GM23248 (cell line): Measurements from ENCODE around the gene GBF1. TPM values are rescaled to one million over a fixed set of nuclear protein-coding genes. Genes with fewer than 3 reads are reported as not detected.

Experiments used
- DNase-seq: peaks from one replicate; pipeline ENCODE4 v3.0.0-alpha.2; 2015
- H2AFZ ChIP-seq: fragments of 200-600 bp; sonication (generic); 2 replicates; pipeline ENCODE4 v1.6.1; 2016; ENCODE audit warnings: antibody characterized with exemption
- H3F3A ChIP-seq: fragments of 200-600 bp; sonication (generic); 2 replicates; pipeline ENCODE4 v1.6.1; 2016; ENCODE audit warnings: mild to moderate bottlenecking, antibody characterized with exemption, mixed run types; ENCODE audit not compliant: insufficient read depth
- H3K27ac ChIP-seq: fragments of 200-600 bp; sonication (generic); 2 replicates; pipeline ENCODE4 v1.5.1; 2016; ENCODE audit warnings: mild to moderate bottlenecking
- H3K27me3 ChIP-seq: fragments of 200-600 bp; sonication (generic); replicated peaks from 2 replicates; pipeline ENCODE4 v1.6.1; 2016; ENCODE audit warnings: mild to moderate bottlenecking; ENCODE audit not compliant: insufficient read depth
- H3K36me3 ChIP-seq: fragments of 200-600 bp; sonication (generic); 2 replicates; pipeline ENCODE4 v1.6.1; 2016; ENCODE audit warnings: low read depth, mild to moderate bottlenecking
- H3K4me1 ChIP-seq: fragments of 200-600 bp; sonication (generic); 2 replicates; pipeline ENCODE4 v1.6.1; 2016; ENCODE audit warnings: mild to moderate bottlenecking; ENCODE audit not compliant: insufficient read depth
- H3K4me2 ChIP-seq: fragments of 200-600 bp; sonication (generic); one replicate; pipeline ENCODE4 v1.6.1; 2016; ENCODE audit warnings: mild to moderate bottlenecking; ENCODE audit not compliant: unreplicated experiment
- H3K4me3 ChIP-seq: fragments of 200-600 bp; sonication (generic); 2 replicates; pipeline ENCODE4 v1.5.1; 2016; ENCODE audit warnings: mild to moderate bottlenecking
- H3K79me2 ChIP-seq: fragments of 200-600 bp; sonication (generic); 2 replicates; pipeline ENCODE4 v1.6.1; 2016; ENCODE audit warnings: mild to moderate bottlenecking; ENCODE audit not compliant: insufficient read depth
- H3K9ac ChIP-seq: fragments of 200-600 bp; sonication (generic); 2 replicates; pipeline ENCODE4 v1.6.1; 2016; ENCODE audit warnings: mild to moderate bottlenecking
- H3K9me2 ChIP-seq: fragments of 200-600 bp; sonication (generic); 2 replicates; pipeline ENCODE4 v1.6.1; 2016; ENCODE audit warnings: mixed run types, mild to moderate bottlenecking, moderate library complexity; ENCODE audit not compliant: insufficient read depth
- H3K9me3 ChIP-seq: fragments of 200-600 bp; sonication (generic); one replicate; pipeline ENCODE4 v1.6.1; 2017; ENCODE audit warnings: low read depth
- H4K20me1 ChIP-seq: fragments of 200-600 bp; sonication (generic); 2 replicates; pipeline ENCODE4 v1.6.0; 2016; ENCODE audit not compliant: insufficient read depth
- EZH2 ChIP-seq: fragments of 200-600 bp; sonication (generic); IDR thresholded peaks from 2 replicates; pipeline ENCODE4 v1.6.1; 2018; ENCODE audit warnings: antibody characterized with exemption, mild to moderate bottlenecking; ENCODE audit not compliant: insufficient read depth, poor library complexity, severe bottlenecking
- EZH2phosphoT487 ChIP-seq: fragments of 200-600 bp; sonication (generic); IDR thresholded peaks from 2 replicates; pipeline ENCODE4 v1.6.1; 2018; ENCODE audit warnings: antibody characterized with exemption, moderate library complexity, mild to moderate bottlenecking, low read depth; ENCODE audit not compliant: insufficient read depth
- WGBS, 2 experiments: methylation state at CpG; one replicate each; pipeline ENCODE4 v1.1.6; 2015 to 2017; ENCODE audit warnings: low lambda C conversion rate in 2 of 2, low coverage in 1 of 2; ENCODE audit errors: missing lambda C conversion rate in 2 of 2; 5-methylcytosine and 5-hydroxymethylcytosine counted together
- in situ Hi-C: fragments of 300-500 bp; cut with MboI; formaldehyde crosslinking; loops from 2 replicates; pipeline ENCODE4 v1.15.0; 2020
- polyA plus RNA-seq: library from polyadenylated mRNA; unstranded; fragments of >200 nt; fragmentation: Nextera tagmentation; extraction: Ambion mirVana; gene quantifications from 2 replicates; pipeline ENCODE4 v1.2.1, GENCODE V29; 2016
- total RNA-seq: library from RNA; depleted of rRNA; stranded (reverse); fragments of >200 nt; shearing (Covaris generic); gene quantifications from 2 replicates; pipeline ENCODE4 v1.2.3, GENCODE V29; 2014

The GBF1 gene
- total and polyA plus RNA-seq, 2 experiments from 2014 or later: 29.8 to 43.9 TPM

GRCh38 chr10:102241032-102241443 is 4.3 kb upstream of the GBF1 start:
- Histone ChIP-seq H3K9me3 (no peaks in the 10 kb centered on the region), H3K9me2 (no peaks in the 10 kb centered on the region), H3K4me2 (peak overlapping the region; percentile 93), H3K27me3 (no peaks in the 10 kb centered on the region), H3K9ac (peak overlapping the region; percentile 76; the same call in 1 of the 2 replicates), H2AFZ (peak overlapping the region; percentile 85), H4K20me1 (no peaks in the 10 kb centered on the region; the same call in 1 of the 2 replicates), H3K4me3 (peak overlapping the region; percentile 83), H3F3A (peaks cover 24% of the 10 kb centered on the region), H3K79me2 (peaks cover 6% of the 10 kb centered on the region), H3K4me1 (peaks cover 12% of the 10 kb centered on the region), H3K27ac (no peak overlapping the region), H3K36me3 (no peaks in the 10 kb centered on the region)
- TF ChIP-seq EZH2 (no peak), EZH2phosphoT487 (no peak)
- in situ Hi-C loops: no loop called here
- DNase-seq: no peak
- WGBS, 2 experiments: 5 to 7% methylated on average over 16 to 19 of the region's 20 CpGs

GRCh38 chr10:102241444-102242117 is 3.8 kb upstream of the GBF1 start, which contains the start of gene PITX3:
PITX3 (minus strand) TSS chr10:102241512; CDS start chr10:102232080, 9,432 bp downstream.
- Histone ChIP-seq H3K4me3 (peak within 1 kb of the TSS; percentile 83), H3K4me1 (peaks cover 13% of the 10 kb centered on the region), H3K9me3 (no peaks in the 10 kb centered on the region), H3K9ac (peak within 1 kb of the TSS; percentile 76), H3K9me2 (no peaks in the 10 kb centered on the region), H3F3A (peaks cover 25% of the 10 kb centered on the region), H4K20me1 (no peaks in the 10 kb centered on the region; the same call in 1 of the 2 replicates), H3K27me3 (no peaks in the 10 kb centered on the region), H3K36me3 (no peaks in the 10 kb centered on the region), H3K4me2 (peak within 1 kb of the TSS; percentile 93), H3K79me2 (peaks cover 12% of the 10 kb centered on the region), H3K27ac (peak within 1 kb of the TSS; percentile 29), H2AFZ (peak within 1 kb of the TSS; percentile 85)
- peak; percentile 94 for DNase-seq
- in situ Hi-C loops: no loop called here
- WGBS, 2 experiments: 1 to 2% methylated on average over 31 to 57 of the region's 57 CpGs
- TF ChIP-seq EZH2phosphoT487 (no peak), EZH2 (no peak)

GRCh38 chr10:102242118-102242485 is 3.2 kb upstream of the GBF1 start:
- H3K9ac ChIP-seq: peak overlapping the region; percentile 76
- TF ChIP-seq EZH2 (no peak), EZH2phosphoT487 (no peak)
- in situ Hi-C loops: no loop called here
- peak overlapping the region; percentile 85 for H2AFZ ChIP-seq
- no peaks in the 10 kb centered on the region; the same call in 1 of the 2 replicates for H4K20me1 ChIP-seq
- H3F3A ChIP-seq: peaks cover 25% of the 10 kb centered on the region
- no peaks in the 10 kb centered on the region for H3K9me2 ChIP-seq
- H3K4me1 ChIP-seq: peaks cover 18% of the 10 kb centered on the region
- DNase-seq: peak; percentile 52
- H3K4me3 ChIP-seq: peak overlapping the region; percentile 83
- H3K79me2 ChIP-seq: peaks cover 17% of the 10 kb centered on the region
- no peaks in the 10 kb centered on the region for H3K27me3 ChIP-seq
- no peaks in the 10 kb centered on the region for H3K36me3 ChIP-seq
- 6 to 8% methylated on average over 7 of the region's 7 CpGs for WGBS, 2 experiments
- H3K27ac ChIP-seq: peak overlapping the region; percentile 29
- H3K4me2 ChIP-seq: peak overlapping the region; percentile 93
- H3K9me3 ChIP-seq: no peaks in the 10 kb centered on the region

- H3K4me2 ChIP-seq: peak overlapping the region; percentile 50
- H3K9ac ChIP-seq: no peak overlapping the region
- peaks cover 30% of the 10 kb centered on the region for H3K4me1 ChIP-seq
- in situ Hi-C loops: no loop called here
- peak; percentile 89 for DNase-seq
- H3K4me3 ChIP-seq: no peak overlapping the region
- H2AFZ ChIP-seq: no peak overlapping the region
- H3K9me2 ChIP-seq: no peaks in the 10 kb centered on the region
- H3K79me2 ChIP-seq: peaks cover 29% of the 10 kb centered on the region
- 2 to 3% methylated on average over 2 of the region's 2 CpGs for WGBS, 2 experiments
- peak overlapping the region; percentile 39; the same call in 1 of the 2 replicates for H3K27ac ChIP-seq
- TF ChIP-seq EZH2: no peak
- no peak for TF ChIP-seq EZH2phosphoT487
- no peaks in the 10 kb centered on the region for H3K27me3 ChIP-seq
- no peaks in the 10 kb centered on the region for H3K9me3 ChIP-seq
- peaks cover 12% of the 10 kb centered on the region for H4K20me1 ChIP-seq
- peaks cover 25% of the 10 kb centered on the region for H3F3A ChIP-seq
- no peaks in the 10 kb centered on the region; the same call in 1 of the 2 replicates for H3K36me3 ChIP-seq
Measured at GRCh38 chr10:102243309-102243708, 2.0 kb upstream of the GBF1 start.
